Stimulated activated CD8-positive, alpha-beta memory T cell treated with anti-CD3 and anti-CD28 coated beads, Interleukin-15, amount 100 ng/mL, for 24 hours (primary cell): ENCODE data around the gene THADA.

Experiments
- DNase-seq: peaks from one replicate; pipeline ENCODE4 v3.0.0-alpha.2; 2020; ENCODE audit warnings: low read depth

Gene THADA

DNA sequence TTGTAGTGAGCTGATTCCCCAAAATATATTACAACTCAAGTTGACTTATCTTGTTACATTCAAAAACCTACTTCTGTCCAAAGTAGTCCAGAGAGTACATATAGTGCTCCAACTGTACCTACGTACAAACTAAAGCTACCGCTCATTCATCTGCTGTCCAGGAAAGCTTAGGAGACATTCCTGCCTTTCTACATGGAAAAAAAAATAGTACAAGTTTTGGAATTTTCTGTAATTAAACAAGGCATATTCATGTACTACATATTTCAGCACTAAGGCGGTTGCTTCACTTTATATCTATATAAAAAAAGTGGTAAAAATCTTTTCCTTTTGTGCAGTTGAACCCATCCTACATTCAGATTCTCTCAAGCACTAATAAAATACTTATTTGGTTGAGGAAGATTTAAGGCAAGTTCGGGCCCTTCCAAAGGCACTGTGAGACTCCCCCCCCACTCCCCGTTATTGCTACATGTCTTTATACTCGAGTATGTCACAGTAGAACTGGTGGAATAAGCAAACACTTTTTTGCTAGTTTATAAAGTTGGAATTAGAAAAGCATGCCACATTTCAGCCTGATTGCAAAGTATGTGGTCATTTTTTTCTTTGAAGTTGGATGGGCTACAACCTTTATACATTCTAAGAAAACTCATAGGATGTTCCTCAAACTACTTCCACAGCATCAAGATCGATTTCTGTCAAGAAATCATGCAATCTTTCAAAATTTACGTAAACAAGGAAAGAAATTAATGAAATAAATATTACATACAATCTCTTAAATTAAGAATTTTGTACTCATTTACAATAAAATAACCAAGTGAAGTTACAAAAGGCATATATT, 373.1 kb downstream of the THADA start:
- DNase-seq: no peak

- peak; percentile 35 for DNase-seq
These were observed 373.9 kb downstream of the THADA start for GRCh38 chr2:43221763-43222474.

- DNase-seq: no peak
These were observed 374.6 kb downstream of the THADA start for GRCh38 chr2:43221124-43221762.

- no peak for DNase-seq
These were observed 375.1 kb downstream of the THADA start for GRCh38 chr2:43220760-43221123.

DNA sequence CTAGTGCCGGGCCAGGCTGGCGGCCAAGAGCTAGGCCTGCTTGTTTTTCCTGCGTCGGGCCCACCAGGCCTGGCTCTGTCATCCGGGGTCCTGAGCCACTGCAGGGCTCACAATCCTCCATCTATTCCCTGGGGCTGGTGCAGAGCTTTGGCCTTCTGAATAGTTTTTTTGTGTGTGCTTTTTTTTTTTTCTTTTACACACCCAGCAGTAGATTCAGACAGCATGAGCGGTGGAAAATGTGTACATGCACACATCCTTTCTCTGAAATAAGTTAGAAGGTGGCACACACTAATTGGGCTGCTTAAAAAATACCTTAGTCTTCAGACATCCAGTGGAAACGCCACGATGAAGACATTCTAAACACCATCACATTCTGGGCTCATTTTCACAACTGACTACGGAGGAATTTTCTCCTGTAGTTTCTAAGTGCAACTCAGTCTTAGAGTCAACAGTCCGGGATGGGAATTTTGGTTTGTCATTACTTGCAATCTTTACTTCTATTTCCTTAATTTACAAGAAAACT, 375.5 kb downstream of the THADA start:
- no peak for DNase-seq

DNA sequence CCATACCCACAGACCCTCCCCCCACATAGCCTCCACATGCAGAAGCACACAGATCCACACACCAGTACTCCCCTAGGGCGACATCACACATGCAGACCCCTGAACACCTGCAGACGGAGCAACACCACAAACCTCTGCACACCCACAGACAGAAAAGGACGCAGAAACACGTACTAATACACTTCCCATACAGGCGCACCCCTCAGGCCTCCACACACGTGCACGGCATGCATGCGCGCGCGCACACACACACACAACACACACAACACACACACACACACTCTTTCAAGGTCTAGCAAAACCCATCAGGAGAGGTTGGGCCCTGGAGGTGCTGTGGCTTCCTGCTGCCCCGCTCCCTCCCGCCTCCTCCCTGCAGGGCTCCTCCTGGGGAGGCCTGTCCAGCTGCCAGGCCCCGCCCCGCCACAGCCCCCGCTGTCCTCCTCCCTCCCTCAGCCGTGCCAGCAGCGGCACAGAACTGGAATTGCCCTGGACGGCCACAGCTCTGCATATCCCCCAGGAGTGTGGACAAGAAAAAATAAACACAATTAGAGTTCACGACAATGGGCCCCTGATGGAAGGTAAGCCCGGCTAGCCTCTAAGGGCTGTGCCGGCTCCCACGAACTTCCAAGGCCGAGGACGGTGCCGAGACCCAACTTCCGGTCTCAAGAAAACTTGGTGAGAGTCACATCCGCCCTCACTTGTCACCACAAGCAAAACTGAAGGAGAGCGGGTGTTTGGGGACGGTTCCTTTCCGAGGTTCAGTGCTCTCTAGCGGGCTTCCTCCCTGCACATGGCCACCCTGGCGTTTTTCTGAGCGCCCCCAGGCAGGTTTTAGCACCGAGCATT, 376.2 kb downstream of the THADA start:
- DNase-seq: peak; percentile 57

- DNase-seq: no peak
These were observed 377.0 kb downstream of the THADA start for GRCh38 chr2:43218702-43219382.

DNA sequence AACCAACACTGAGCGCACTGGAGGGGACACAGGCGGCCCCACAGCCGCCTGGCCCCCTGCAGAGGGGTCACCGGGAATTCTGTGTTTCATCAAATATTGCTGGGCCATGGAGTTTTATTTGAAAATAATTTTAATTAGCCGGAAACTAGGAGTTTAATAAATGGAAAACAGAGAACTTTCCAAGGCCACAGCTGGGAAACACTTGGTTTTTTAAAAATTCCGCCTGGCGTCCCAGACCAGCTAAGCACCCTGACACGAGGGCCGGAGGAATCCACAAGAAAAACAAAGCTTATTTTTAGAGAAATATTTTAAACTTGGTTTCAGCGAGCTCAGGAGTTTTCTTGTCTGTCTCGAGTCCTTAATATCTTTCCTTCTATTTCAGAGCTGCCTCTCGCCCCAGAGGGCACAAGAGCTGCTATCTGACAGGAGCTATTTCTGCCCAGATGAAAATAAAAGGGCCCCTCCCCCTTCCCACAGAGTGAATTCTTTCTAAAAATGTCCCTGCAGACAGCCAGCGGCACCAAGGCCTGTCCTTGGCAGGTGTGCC, 377.6 kb downstream of the THADA start:
- DNase-seq: no peak

- DNase-seq: no peak
These were observed 378.3 kb downstream of the THADA start for GRCh38 chr2:43217228-43218154.

DNA sequence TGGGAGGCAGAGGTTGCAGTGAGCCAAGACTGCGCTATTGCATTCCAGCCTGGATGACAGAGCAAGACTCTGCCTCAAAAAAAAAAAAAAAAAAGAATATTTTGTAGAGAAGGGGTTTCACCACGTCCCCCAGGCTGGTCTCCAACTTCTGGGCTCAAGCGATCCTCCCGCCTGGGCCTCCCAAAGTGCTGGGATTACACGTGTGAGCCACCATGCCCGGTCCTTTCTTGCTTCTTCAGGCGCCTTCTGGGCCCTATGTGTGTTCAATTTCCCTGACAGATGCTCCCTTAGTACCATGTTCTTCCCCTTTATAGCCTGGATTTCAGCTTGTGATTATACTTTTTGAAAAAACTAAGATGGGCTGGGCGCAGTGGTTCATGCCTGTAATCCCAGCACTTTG, 379.2 kb downstream of the THADA start:
- no peak for DNase-seq

DNA sequence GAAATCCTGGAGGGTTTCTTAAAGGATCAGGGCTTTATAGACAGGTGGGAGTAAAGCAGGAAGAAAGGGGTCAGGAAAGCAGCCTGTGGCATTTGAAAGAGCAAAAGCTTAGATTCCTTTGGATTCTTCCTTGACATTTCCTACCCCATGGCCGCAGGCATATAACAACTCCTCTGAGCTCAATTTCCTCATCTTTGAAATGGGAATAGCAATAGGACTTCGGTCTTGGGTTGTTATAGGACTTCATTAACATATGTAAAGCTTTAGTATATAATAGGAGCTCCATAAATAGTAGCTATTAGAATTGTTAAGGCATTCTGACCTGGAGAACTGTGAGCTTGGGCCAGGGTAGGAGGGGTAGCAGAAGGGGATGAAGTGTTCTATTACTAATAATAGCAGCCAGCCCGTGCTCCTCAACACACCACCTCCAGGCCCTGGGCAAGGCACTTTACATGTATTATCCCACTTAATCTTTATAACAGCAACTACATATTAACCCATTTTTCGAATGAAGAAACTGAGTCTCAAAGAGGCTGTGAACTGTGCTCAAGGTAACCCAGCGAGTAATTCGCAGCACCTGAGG, 380.1 kb downstream of the THADA start:
- DNase-seq: no peak

DNA sequence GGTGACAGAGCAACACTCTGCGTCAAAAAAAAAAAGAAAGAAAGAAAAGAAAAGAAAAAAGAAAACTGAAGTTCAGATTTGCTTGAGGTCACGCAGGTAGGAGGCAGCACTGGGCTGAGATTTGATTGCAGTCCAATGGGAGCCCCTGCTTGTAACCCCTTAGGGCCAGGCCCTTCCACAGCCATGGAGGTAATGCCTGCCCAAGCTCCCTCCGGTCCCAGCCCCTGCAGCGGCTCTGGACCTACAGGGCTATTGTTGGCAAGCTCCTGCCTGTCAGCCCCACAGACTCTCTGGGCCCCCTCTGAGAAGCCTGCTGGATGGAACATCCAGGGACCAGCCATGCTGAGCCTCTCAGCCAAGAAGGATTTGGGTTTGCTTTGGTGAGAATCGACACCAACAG, 381.6 kb downstream of the THADA start:
- no peak for DNase-seq

DNA sequence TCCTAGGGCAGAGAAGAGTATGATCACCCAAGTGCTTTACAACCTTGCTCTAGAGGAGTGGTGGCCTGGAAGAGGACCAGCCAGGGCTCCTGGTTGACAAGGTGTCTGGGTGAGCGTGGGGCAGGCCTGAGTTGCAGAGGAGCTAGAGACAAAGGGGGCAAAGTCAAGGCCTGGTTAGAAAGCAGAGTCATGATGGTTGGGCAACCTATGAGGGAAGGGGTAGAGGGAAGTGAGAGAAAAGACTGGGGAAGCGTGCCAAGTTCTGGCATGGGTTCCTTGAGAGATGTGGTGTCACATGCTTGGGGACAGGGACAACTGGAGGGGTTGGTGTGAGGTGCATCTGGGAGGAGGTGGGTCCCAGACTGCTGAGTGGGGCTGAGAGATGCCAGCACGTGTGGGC, 382.9 kb downstream of the THADA start:
- no peak for DNase-seq

GRCh38 chr2:43212216-43212835, 383.5 kb downstream of the THADA start:
- no peak for DNase-seq

DNA sequence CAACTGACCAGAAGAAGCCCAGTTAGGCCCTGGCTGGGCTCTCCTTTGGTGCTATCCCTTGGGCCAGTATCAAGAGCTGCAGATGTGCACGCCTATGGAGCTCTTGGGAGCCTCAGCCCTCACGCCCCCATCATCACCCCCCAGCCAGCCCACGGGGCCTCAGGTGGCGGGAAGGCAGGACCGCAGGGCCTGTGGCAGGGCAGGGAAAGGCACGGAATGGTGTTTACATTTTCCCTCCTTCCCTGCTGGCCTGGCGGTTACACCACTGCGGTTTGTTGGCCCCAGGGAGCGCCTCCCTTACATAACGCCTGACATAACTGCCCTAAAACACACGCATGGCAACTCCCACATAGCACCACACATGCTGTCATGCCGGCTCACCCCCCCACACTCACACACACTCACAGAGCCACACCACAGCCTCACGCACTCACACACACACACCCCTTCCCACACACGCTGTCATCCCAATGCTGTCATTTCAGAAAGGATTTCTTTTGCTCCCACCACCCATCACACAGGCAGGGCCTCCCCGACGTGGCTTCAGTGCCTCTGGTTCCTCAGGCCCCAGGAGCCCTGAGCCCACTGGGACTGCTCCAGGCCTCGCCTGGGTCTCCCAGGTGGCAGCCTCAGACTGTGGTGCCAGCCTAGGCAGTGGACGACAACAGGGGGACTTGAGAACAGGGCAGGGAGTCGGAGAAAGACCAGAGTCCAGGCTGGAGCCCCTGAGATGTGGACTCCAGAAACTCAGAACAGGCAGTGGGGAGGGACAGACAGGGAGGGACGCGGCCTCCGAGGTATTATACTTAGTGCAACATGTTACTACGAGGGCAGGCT, 385.2 kb downstream of the THADA start:
- DNase-seq: no peak

DNA sequence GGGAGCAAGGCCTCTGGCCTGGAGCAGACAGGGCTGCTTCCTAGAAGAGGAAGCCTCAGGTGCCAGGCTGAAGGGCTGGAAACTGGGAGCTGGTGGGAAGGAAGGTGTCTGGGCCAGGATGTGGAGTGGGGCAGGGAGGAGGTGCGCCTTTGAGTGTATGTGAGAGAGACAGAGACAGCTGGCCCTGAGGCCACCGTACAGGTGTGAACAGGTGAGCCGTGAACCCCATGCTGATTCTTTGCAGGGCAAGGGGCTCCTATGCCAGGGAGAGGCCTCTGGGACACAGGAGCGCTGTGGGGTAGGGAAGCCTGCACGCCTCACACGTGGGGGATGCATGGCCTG, 385.7 kb downstream of the THADA start:
- no peak for DNase-seq

DNA sequence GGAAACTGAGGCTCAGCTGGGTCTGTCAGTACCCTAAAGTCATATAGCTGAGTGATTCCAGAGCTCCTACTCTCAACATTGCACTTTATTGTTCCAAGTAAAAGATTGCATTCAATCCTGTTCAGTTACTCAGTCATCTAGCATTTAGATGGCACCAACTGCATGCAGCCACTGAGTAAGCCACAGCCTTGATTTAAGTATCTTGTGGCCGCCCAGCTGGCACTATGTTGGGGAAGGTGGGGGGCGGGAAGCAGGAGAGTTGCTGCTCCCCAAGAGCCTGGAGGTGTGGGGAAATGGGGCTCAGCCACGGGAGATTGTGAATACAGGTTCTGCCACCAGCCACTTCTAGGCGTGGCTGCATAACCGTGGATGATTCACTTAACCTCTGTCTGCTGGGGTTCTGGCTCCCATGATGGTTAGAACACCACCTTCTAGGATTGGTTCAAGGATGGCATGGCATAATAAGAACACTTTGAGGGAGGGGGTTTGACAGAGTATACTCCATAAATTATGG, 386.6 kb downstream of the THADA start:
- no peak for DNase-seq
